HuH-7 (cell line): Measurements from ENCODE around the gene LMX1A.

Source experiments
- DNase-seq: peaks from one replicate; pipeline ENCODE4 v3.0.0; 2011; ENCODE audit warnings: low spot score

Gene LMX1A

DNA sequence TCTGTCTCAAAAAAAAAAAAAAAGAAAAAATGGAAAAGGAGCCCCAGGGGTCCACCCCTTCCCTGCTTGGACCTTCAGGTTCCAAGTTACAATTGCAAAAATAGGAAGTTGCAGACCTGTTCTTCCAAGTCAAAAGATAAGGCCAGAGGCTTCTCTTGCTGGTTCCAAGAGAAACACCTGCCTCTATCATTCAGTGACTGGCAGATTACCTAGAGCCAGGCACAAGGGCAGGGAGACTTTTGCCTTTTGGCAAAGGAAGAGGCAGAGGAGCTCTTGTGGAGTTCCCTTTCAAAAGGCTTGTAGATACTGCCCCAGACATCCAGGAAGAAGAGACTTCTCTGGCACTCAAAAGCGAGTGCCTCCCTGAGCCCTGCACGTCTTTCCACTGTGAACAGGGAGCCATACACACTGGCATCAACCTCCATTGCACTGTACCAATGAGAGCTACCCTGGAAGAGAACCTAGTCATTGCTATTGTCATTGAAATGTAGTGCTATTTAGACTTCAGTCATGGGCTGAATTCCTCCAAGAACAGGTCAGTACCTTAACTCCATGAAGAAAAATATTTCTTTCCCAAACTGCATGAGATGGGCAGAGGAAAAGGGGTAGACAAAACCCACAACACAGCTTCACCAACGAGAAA, 91.2 kb downstream of the LMX1A start:
- DNase-seq: no peak

GRCh38 chr1:165259706-165260428, 96.6 kb downstream of the LMX1A start:
- DNase-seq: no peak

DNA sequence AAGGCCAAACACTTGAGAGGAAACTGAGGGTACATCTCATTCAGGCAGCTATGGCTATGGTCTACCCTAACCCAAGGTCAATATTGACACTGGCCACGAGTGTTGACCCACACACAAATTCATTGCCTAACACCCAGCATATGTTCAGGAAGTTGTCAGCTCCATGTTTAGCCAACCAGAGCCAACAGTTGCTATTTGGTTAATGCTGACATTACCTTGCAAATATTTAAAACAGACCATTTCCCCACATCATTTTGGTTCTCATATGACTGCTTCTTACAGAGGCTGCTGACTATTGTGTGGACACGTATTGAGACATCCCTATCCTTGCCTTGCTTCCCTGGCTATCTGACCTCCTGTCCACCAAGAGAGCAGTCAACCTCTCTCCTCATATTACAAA, 97.3 kb downstream of the LMX1A start:
- no peak for DNase-seq

DNA sequence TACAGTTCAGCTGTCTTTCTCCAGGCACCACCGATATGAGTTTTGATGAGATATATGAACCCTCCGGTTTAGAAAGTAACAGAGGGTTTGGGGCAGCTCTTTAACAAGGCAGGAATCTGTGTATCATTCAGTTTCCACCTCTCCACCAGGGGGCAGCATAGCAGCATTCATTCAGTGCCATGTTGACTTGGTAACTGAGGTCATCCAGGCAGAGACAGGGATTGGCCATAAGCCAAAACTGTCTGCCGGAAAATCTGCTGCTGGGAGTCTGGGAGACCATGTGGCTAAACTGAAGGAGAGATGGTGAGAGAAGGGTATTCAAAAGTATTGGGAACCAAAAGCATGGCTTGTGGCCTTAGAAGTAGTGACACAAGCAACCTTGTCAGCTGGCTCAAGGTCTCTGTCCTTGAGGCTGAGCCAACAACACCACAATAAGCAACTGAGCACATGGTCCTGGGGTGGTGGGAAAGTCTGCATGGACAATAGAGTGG, 98.5 kb downstream of the LMX1A start:
- DNase-seq: peak; percentile 62

DNA sequence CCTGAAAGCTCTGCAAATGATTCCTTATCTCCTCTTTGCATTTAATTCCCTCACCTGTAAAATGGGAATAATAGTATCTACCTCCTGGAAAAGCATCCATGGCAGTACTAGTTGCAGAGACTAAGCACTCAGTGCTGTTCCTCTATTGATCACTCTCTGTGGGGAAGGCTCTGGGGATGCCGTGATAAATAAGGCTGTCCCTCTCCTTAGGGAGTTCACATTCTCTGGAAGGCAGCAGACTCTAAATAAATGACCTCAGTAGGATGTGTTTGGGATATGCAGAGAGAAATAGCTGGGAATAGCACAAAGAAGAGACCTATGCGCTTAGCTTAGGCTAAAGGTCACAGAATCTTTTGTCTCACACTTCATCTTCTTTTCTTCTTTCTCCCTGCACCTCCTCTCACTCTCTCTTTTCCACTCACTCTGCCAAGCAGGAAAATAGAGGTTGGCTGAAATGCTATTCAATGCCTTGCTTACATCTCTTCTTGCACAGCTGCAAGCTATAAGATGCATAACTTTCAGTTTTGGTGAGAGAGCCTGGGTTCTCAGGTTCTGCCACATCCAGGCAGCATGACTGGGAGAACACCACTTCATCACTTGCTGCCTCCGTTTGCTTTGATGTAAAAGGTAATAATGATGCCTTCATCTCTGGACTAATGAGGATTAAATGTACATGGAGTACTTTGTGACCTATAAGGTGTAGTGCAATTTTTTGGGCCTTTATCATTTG, 101.5 kb downstream of the LMX1A start:
- no peak for DNase-seq

- no peak for DNase-seq
Measured at GRCh38 chr1:165254376-165254775, 102.1 kb downstream of the LMX1A start.

GRCh38 chr1:165253818-165254254, 102.7 kb downstream of the LMX1A start:
- DNase-seq: peak; percentile 30

DNA sequence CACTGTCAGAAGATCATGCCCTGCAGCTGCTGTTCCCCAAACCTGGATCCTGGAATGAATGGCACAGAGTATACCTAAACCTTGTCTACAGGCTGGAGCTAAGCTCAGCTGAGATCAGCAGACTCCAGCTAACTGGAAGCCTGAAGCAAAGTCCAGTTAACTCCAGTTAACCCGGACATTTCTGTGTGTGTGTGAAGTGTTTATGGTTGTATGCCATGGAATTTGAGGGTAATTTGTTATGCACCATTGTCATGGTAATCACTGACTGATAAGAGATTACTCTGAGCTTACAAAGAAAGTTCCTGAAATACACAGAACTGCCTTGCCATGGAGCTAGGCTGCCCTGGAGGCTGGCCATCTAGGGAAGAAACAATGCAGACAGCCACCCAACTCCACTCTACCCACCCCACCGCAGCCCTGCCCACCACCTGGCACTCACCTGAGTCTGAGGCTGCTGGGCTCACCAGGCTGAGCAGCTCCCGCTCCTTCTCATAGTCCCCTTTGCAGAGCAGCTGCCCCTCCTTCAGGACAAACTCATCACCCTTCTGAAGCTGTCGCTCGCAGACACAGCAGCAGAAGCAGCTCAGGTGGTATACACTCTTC, 107.4 kb downstream of the LMX1A start:
- DNase-seq: no peak

- DNase-seq: no peak
Measured at GRCh38 chr1:165241952-165242351, 114.6 kb downstream of the LMX1A start.

DNA sequence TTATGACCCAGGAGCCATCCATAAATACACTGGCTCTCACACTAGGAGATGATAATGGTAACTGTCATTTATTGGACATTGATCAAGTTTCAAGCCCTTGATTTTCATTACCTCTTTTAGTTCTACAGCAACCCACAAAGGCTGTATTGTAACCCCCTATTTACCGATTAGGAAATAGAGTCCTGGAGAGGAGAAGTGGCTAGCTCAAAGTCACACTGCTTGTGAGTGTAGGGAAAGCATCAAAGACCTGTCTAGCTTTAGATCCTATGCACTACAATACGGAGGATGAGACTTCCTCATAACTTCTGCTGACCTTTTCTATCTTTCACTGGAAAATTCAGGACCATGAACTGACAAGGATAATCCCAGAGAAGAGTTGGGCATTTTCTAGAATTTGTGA, 115.2 kb downstream of the LMX1A start:
- DNase-seq: no peak

DNA sequence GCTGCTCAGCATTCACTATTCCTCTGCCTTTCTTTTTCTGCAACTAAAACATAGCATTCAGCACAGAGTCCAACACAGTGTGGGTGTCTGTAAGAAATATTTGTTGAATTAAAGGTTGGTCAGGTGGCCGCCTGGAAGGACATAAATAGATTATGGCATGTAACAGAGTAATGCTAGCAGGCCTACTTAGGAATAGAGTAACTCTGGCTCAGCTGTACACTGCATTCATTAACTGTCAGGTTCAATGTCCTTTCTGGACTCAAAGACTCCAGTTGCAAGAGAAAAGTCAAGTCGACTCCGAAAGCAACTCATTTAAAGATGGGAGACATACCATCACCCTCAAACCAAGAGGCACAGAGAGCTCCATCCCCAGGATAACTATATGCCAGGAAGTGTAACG, 116.0 kb downstream of the LMX1A start:
- no peak for DNase-seq

GRCh38 chr1:165239873-165240272, 116.6 kb downstream of the LMX1A start:
- no peak for DNase-seq

DNA sequence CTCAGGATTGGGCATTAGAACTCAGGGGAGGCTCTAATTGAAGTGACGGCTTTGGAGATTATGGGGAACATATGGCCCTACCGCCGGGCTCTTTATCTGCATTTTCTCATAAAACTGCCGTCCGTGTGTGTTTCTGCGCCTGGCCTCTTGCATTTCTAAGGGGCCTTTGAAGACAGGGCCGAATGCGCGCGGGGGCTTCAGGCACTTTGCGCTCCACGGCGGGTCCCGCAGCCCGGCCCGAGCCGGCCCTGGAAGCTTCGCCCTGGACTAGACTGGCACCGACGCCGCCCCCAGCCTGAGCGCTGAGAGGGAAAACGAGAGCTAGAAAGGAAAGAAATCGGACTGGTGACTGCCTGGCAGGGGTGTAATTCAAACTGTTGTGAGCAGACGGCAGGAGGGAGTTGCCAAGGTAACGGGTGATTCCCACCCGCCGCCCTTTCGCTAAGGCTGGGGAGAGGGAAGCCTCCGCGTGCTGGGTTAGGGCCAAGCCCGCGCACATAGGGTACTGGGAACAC, 120.7 kb downstream of the LMX1A start:
- DNase-seq: peak; percentile 15

DNA sequence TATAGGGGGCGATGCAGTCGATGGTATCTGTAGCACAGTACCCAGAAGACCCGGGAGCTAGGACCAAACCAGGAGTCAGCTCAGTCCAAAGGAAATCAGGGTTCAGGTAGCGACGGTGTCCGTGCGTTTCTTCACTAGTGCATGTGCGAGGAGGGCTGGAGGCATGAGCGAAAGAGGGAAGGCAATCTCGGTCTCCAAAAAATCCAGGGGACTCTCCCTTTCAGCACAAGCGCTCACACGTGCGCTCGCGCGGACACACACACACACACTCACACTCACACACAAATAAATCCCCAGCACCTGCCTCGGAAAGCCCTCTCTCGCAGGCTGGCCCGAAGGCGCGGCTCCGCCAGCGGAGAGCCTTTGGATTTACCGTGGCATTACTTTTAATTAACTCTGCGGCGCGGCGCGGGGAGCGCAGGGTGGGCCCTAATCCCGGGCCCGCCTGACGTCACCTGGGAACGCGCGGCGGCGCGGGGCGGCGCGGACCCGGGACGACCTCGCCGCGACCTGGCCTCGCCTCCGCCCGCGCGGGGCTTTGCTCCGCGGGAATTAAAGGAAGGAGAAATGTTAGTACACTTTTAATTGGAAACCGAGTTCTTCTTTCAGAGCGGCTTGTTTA, 121.2 kb downstream of the LMX1A start:
- DNase-seq: no peak

DNA sequence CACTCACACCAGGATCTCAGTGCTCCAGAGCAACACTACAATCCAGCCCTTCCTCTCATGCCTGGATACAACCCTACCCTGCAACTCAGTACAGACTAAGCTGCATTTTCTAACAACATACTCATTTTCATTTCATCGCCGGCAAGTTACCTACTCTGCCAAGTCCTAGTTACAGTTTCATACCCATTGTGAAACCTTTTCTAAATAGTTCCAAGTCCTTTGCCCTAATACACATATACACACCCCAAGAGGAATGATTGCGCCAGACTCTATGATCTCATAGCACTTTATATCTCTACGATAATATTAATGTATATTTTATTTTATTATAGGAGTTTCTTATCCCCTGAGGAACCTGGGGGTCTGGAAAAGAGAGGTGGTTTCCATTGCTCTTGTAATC, 122.4 kb downstream of the LMX1A start:
- DNase-seq: no peak

DNA sequence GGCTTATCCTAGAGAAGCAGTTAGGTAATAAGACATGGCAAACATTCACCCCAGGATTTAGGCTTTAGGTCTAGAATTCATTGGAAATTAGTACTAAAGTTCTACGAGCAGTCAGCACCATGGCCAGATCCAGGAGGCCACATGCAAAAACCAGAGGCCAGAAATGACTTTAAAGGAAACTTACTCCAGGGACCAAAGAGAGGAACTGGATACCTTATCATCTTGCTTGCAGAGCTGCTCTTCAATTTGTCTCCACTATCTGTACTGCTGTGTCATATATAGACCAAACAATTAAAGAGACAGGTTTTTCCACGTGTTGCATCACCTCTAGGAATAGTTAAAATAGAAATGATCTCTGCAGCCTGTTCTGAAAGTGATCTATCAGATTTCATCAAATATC, 127.8 kb downstream of the LMX1A start:
- DNase-seq: no peak

- no peak for DNase-seq
Measured at GRCh38 chr1:165228111-165228655, 128.3 kb downstream of the LMX1A start.

DNA sequence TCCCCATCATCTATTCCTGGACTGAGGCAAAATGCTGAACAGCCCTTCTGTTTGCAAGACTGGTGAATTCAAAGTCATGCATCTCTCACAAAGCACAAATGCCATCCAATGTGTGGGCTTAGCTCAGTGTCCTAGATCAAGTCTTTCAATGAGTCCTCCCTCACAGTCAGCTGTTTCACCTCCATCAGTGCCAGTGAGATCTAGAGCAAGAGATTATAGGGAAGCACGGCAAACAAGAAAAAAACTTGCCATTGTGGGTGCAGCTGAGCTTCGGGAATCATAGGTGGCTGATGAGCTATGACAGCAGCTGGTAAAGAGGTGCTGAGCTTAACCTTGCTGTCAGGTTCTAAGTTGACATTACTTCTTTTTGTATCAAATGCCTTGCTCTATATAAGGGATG, 130.2 kb downstream of the LMX1A start:
- DNase-seq: no peak

DNA sequence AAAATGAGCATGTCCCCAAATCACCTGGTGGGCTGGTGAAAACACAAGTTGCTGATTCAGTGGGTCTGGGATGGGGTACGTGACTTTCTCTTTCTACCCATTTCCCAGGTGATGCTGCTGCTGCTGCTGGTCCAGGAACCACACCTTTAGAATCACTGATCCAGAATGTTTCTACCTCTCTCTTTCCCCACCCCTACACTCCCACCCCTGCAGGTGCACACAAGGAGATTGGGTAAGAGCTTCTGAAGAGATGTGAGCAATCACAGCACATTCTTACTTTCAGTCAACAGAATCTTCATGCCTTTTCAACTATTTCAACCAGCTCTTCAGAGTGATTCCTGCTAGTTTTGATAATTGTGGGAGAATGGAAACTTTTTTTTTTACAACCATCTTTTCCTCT, 130.9 kb downstream of the LMX1A start:
- DNase-seq: no peak

GRCh38 chr1:165225062-165225461, 131.5 kb downstream of the LMX1A start:
- DNase-seq: no peak

GRCh38 chr1:165224504-165224903, 132.0 kb downstream of the LMX1A start:
- no peak for DNase-seq

GRCh38 chr1:165222580-165222979, 133.9 kb downstream of the LMX1A start:
- DNase-seq: no peak
